Stimulated activated CD8-positive, alpha-beta memory T cell treated with anti-CD3 and anti-CD28 coated beads, Interleukin-4, amount 100 ng/mL, for 48 hours (primary cell): ENCODE results near the gene SPON2.
A peak's percentile ranks its signal among the peaks of the same experiment; 100 is the strongest.
"Not testable (repeated sequence)": the region's sequence is repeated elsewhere in the genome, so short reads cannot be mapped to it uniquely, and the experiment has no call there.

ENCODE experiments used
- DNase-seq: peaks from one replicate; pipeline ENCODE4 v3.0.0-alpha.2; 2020

The SPON2 gene

GRCh38 chr4:1139860-1140259 is 32.5 kb downstream of the SPON2 start:
- no peak for DNase-seq

GRCh38 chr4:1137850-1138249 is 34.5 kb downstream of the SPON2 start:
- DNase-seq, result no peak

- DNase-seq, result no peak
Observed at GRCh38 chr4:1137063-1137776, 35.2 kb downstream of the SPON2 start.

- no peak for DNase-seq
Observed at GRCh38 chr4:1136048-1136447, 36.3 kb downstream of the SPON2 start.

- DNase-seq, result no peak
Observed at GRCh38 chr4:1133033-1133432, 39.4 kb downstream of the SPON2 start.

- DNase-seq, result peak; percentile 85
Observed at GRCh38 chr4:1130316-1131186, 41.8 kb downstream of the SPON2 start.

- no peak for DNase-seq
Observed at GRCh38 chr4:1126506-1126905, 45.9 kb downstream of the SPON2 start.

GRCh38 chr4:1125466-1125865 is 46.9 kb downstream of the SPON2 start:
- not testable (repeated sequence) for DNase-seq

- no peak for DNase-seq
Observed at GRCh38 chr4:1124818-1125217, 47.6 kb downstream of the SPON2 start.

- DNase-seq, result no peak
Observed at GRCh38 chr4:1122505-1122904, 49.9 kb downstream of the SPON2 start.
